ENCODE results near the gene CTIF.
A peak's percentile ranks its signal among the peaks of the same experiment; 100 is the strongest.

Gene CTIF

GRCh38 chr18:48570313-48570712 lies 31.5 kb downstream of the CTIF start:
- H3K4me3 ChIP-seq (ENCODE audit: low read depth, low read length), result no peak overlapping the region
- no peak for DNase-seq (ENCODE audit: low read depth)

DNA sequence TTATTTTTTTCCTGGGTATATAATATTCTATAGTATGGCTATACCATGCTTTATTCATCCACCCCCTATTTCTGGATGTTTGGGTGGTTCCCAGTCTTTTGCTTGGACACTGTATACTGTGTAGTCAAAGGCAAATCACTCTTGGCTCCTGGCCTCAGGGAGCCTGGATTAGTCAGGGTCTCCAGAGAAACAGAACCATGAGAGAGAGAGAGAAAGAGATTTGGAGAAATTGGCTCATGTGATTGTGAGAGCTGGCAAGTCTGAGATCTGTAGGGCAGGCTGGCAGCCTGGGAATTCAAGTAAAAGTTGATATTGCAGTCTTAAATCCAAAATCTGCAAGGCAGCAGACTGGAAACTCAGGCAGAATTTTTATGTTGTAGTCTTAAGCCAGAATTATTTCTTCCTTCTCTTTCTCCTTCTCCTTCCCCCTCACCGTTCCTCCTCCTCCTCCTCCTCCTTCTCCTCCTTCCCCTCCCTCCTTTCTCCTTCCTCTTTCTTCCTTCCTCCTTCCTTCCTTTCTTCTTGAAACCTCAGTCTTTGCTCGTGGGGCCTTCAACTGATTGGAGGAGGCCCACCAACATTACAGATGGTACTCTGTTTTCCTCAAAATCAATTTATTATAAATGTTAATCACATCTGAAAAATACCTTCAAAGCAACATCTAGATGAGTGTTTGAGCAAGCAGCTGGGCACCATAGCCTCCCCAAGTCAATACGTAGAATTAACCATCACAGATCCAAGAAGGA lies 33.0 kb downstream of the CTIF start:
- no peak for DNase-seq (ENCODE audit: low read depth)
- no peak overlapping the region for H3K4me3 ChIP-seq (ENCODE audit: low read depth, low read length)

DNA sequence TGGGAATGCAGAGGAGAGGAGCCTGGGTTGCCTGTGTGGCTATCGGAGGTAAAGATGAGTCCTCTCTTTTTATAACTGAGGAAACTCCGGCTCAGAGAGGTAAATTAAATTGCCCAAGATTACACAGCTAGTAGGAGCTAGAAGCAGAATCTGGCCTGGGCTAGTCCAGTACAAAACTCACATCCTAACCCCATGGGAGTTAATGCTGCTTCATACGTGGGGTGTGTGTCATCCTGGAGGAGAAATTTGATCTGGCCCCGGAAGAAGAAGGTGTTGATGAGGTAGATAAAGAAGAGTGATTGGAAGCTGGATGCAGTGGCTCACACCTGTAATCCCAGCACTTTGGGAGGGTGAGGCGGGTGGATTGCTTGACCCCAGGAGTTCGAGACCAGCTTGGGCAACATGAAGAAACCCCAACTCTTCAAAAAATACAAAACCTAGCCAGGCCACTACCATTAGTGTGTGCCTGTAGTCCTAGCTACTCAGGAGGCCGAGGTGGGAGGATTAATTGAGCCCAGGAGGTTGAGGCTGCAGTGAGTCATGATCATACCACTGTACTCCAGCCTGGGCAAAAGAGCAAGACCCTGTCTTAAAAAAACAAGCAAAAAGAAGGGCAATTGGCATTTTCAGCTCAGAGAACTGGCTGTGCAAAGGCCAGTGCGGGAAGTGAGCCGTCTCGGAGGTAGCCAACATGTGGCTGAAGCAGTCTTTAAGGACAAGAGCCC lies 33.7 kb downstream of the CTIF start:
- no peak for DNase-seq (ENCODE audit: low read depth)
- no peak overlapping the region for H3K4me3 ChIP-seq (ENCODE audit: low read depth, low read length)

DNA sequence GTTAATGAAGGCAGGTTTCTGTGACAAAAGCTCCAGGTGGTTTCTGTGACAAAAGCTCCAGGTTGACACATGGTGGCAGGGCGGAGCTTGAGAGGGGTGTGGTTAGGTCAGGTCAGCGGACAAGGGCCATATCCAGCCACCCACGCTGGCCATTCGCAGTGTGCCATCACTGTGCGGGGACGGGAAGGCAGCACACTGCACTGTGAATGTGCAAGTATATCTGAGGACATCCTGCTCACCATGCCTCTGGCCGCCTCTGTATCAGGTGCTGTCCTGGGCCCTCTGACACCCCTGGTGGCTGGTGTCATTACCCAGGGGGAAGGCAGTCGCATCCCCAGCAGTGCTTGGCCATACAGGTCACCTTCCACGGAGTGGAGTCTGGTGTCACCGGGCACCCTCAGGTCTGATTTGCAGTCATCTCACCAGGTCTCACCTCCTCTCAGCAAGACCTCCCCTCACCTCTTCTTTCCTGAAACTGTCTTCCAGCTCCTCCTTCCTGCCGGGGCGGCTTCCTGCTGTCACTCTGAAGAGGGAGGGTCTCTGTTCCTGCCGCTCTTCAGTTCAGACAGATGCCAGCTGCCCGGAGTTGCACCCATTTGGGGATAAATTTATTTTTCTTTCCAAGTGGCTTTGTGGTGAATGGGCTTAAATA lies 34.9 kb downstream of the CTIF start:
- H3K4me3 ChIP-seq (ENCODE audit: low read depth, low read length), result no peak overlapping the region
- no peak for DNase-seq (ENCODE audit: low read depth)

GRCh38 chr18:48574667-48575300 lies 36.0 kb downstream of the CTIF start:
- no peak overlapping the region for H3K4me3 ChIP-seq (ENCODE audit: low read depth, low read length)
- DNase-seq (ENCODE audit: low read depth), result no peak

DNA sequence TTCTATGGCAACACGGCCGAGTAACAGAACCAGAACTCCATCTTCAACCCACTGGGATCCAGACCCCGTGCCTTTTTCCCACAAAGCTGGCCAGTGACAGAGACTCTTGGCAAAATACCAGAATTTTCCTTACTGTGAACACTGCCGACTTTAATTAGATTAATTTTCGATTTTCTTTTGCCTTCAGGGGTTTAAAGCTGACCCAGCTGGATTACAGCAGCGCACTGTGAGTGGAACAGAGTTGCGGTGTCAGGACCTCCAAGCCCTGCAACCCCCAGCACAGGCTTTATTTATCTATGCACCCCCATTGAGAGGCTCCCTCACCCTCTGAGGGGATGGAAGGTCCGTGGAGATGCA lies 36.4 kb downstream of the CTIF start:
- no peak for DNase-seq (ENCODE audit: low read depth)
- H3K4me3 ChIP-seq (ENCODE audit: low read depth, low read length), result no peak overlapping the region

DNA sequence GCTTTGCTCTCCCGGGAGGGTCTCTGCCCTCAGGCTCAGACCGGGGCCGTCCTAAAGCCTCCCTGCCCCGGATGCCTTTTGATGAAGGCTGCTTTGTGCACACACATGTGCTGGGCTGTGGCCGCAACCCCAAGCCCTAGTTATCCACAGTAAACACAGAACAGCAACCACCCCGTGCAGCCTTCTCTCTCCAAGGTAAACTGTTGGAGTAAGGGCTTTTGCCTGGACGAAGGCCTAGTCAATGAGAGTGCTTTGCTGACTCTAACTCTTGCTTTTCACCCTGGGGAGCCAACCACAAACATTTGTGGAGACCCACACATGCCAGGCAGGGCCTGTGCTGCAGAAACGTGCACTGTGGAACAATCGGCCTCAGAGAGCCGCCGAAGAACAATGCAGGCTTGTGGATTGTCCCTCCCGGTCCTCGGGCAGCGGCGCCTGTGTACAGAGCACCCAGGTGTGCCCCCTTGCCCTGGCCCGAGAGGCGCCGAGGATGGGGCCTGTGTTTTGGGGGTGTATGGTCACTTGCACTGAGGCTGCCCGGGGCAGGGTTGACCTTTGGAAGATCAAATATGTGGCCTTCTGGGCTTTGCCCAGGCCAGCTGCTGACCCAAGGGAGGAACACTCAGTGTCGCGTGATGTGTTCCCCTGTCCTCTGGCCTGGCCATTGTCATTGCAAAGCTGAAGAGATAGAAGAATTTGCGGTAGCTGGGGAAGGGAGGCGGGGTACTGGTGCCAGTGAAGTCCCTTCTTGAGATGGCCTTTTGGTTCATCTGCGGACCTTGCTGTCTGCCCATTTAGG lies 37.0 kb downstream of the CTIF start:
- no peak for DNase-seq (ENCODE audit: low read depth)
- no peak overlapping the region for H3K4me3 ChIP-seq (ENCODE audit: low read depth, low read length)

GRCh38 chr18:48576457-48576771 lies 37.6 kb downstream of the CTIF start:
- DNase-seq (ENCODE audit: low read depth), result no peak
- no peak overlapping the region for H3K4me3 ChIP-seq (ENCODE audit: low read depth, low read length)

- DNase-seq (ENCODE audit: low read depth), result no peak
- no peak overlapping the region for H3K4me3 ChIP-seq (ENCODE audit: low read depth, low read length)
These were observed 38.8 kb downstream of the CTIF start for GRCh38 chr18:48577478-48578190.

GRCh38 chr18:48578289-48578688 lies 39.5 kb downstream of the CTIF start:
- no peak for DNase-seq (ENCODE audit: low read depth)
- no peak overlapping the region for H3K4me3 ChIP-seq (ENCODE audit: low read depth, low read length)

GRCh38 chr18:48580066-48580465 lies 41.2 kb downstream of the CTIF start:
- DNase-seq (ENCODE audit: low read depth), result no peak
- no peak overlapping the region for H3K4me3 ChIP-seq (ENCODE audit: low read depth, low read length)

DNA sequence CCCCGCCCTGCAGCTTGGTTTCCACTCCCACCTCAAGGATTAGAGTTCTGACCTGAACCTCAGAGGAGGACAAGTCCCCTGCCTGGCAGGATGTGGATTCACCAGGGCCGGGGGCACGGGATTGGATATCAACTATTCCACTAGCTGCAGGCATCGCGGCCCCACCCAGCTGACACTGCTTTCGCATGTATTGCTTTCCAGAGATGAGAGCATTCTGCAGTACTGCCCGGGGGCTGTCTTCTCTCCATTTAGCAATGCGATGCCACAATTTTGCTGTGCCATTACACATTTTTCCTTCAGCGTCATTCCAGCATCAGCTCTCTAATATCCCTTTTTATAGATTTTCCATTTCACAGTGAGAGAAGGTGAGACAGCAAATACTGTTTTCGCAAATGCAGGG lies 42.0 kb downstream of the CTIF start:
- H3K4me3 ChIP-seq (ENCODE audit: low read depth, low read length), result no peak overlapping the region
- DNase-seq (ENCODE audit: low read depth), result no peak

- no peak overlapping the region for H3K4me3 ChIP-seq (ENCODE audit: low read depth, low read length)
- DNase-seq (ENCODE audit: low read depth), result no peak
These were observed 42.4 kb downstream of the CTIF start for GRCh38 chr18:48581206-48581605.

GRCh38 chr18:48581941-48582340 lies 43.1 kb downstream of the CTIF start:
- no peak for DNase-seq (ENCODE audit: low read depth)
- H3K4me3 ChIP-seq (ENCODE audit: low read depth, low read length), result no peak overlapping the region

- no peak for DNase-seq (ENCODE audit: low read depth)
- no peak overlapping the region for H3K4me3 ChIP-seq (ENCODE audit: low read depth, low read length)
These were observed 44.1 kb downstream of the CTIF start for GRCh38 chr18:48582946-48583345.

DNA sequence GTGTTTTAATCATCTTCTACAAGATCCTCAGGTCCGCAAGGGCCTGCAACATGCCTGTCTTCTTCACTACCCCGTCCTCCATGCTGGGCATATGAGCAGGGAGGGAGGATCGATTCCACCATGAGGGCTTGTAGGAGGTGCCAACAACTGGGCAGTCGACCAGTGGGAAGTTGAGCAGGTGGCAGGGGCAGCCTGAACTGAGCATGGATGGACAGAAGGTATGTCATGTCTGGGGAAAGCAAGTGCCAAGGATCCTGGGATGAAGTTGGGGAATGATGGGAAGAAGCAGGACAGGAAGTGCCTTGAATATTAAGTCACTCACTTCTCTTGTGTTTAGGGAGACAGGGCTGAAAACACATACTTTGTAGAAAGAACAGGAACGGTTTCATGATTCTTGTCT lies 44.7 kb downstream of the CTIF start:
- no peak overlapping the region for H3K4me3 ChIP-seq (ENCODE audit: low read depth, low read length)
- no peak for DNase-seq (ENCODE audit: low read depth)

GRCh38 chr18:48589797-48590519 lies 51.1 kb downstream of the CTIF start:
- DNase-seq (ENCODE audit: low read depth), result no peak
- no peak overlapping the region for H3K4me3 ChIP-seq (ENCODE audit: low read depth, low read length)

GRCh38 chr18:48590678-48591077 lies 51.8 kb downstream of the CTIF start:
- DNase-seq (ENCODE audit: low read depth), result peak; percentile 64

More at GRCh38 chr18:48590678-48591077, 51.8 kb downstream of the CTIF start:
- no peak overlapping the region for H3K4me3 ChIP-seq (ENCODE audit: low read depth, low read length)

All from skeletal muscle cell (primary cell).